PC-3 (cell line): ENCODE results near the gene P2RX1.

Experiments used
- EZH2 ChIP-seq: fragments of 300-600 bp; sonication (generic); IDR thresholded peaks from one replicate; pipeline ENCODE4 v1.6.1; 2017; ENCODE audit warnings: antibody characterized with exemption, mild to moderate bottlenecking, low read length; ENCODE audit not compliant: unreplicated experiment
- TF ChIP-seq, protein P1 (sequence below): fragments of 300-600 bp; sonication (generic); conservative IDR thresholded peaks from 2 replicates; pipeline ENCODE4 v1.5.1; 2017; ENCODE audit warnings: antibody characterized with exemption, low read depth, mild to moderate bottlenecking, low read length

- TF ChIP-seq, protein P1, sequence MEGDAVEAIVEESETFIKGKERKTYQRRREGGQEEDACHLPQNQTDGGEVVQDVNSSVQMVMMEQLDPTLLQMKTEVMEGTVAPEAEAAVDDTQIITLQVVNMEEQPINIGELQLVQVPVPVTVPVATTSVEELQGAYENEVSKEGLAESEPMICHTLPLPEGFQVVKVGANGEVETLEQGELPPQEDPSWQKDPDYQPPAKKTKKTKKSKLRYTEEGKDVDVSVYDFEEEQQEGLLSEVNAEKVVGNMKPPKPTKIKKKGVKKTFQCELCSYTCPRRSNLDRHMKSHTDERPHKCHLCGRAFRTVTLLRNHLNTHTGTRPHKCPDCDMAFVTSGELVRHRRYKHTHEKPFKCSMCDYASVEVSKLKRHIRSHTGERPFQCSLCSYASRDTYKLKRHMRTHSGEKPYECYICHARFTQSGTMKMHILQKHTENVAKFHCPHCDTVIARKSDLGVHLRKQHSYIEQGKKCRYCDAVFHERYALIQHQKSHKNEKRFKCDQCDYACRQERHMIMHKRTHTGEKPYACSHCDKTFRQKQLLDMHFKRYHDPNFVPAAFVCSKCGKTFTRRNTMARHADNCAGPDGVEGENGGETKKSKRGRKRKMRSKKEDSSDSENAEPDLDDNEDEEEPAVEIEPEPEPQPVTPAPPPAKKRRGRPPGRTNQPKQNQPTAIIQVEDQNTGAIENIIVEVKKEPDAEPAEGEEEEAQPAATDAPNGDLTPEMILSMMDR, result no peak
- TF ChIP-seq EZH2, result no peak
These were observed 38.9 kb upstream of the P2RX1 start for GRCh38 chr17:3954976-3955672.
